ENCODE data around the gene ADAMTS9.

- TF ChIP-seq CTCF (IDR thresholded peaks at IDR 0.05; ENCODE audit: insufficient read depth, low read length) (no peak), REST (IDR thresholded peaks at IDR 0.05; ENCODE audit: insufficient replicate concordance, low read depth) (no peak)
Observed at GRCh38 chr3:64591615-64592014, 96.2 kb downstream of the ADAMTS9 start.
